Ascending aorta (tissue), 2 donors: ENCODE results near the gene STARD7. TPM values are rescaled to one million over a fixed set of nuclear protein-coding genes. Genes with fewer than 3 reads are reported as not detected.

ENCODE experiments used
- DNase-seq, 2 donors: peaks; one replicate each; pipeline ENCODE4 v3.0.0-alpha.2; 2019; ENCODE audit warnings: low spot score in 2 of 2
- H3K27ac ChIP-seq, 2 donors: fragments of 200-600 bp; sonication (generic); one replicate each; pipeline ENCODE4 v1.5.1; 2016 to 2017; ENCODE audit warnings: mild to moderate bottlenecking in 1 of 2
- H3K27me3 ChIP-seq: fragments of 200-600 bp; sonication (generic); one replicate; pipeline ENCODE4 v1.5.1; 2017
- H3K36me3 ChIP-seq, 2 donors: fragments of 200-600 bp; sonication (generic); one replicate each; pipeline ENCODE4 v1.5.1; 2016
- H3K4me1 ChIP-seq, 2 donors: fragments of 200-600 bp; sonication (generic); one replicate each; pipeline ENCODE4 v1.5.1; 2016 to 2017; ENCODE audit warnings: mild to moderate bottlenecking in 1 of 2
- H3K4me3 ChIP-seq, 2 donors: fragments of 200-600 bp; sonication (generic); one replicate each; pipeline ENCODE4 v1.5.1; 2016 to 2017; ENCODE audit warnings: mild to moderate bottlenecking in 1 of 2
- H3K9me3 ChIP-seq, 2 donors: fragments of 200-600 bp; sonication (generic); one replicate each; pipeline ENCODE4 v1.5.1; 2016
- intact Hi-C: fragments of 100-400 bp; cut with DNase I; formaldehyde crosslinking; loops from one replicate; pipeline ENCODE4 v1.15.1; 2023
- total RNA-seq: library from RNA; depleted of rRNA; stranded (reverse); fragments of >200 nt; gene quantifications from one replicate; pipeline ENCODE4 v1.1.0, GENCODE V29; 2016
- TF ChIP-seq, protein P1 (sequence below), 3 experiments: fragments of 200-600 bp in 2 of 3; fragments of 450-650 bp in 1 of 3; sonication (generic) in 2 of 3; IDR thresholded peaks; one replicate each; pipeline ENCODE4 v1.5.1; 2016 to 2019; ENCODE audit warnings: antibody characterized with exemption in 3 of 3, mild to moderate bottlenecking in 1 of 3, moderate library complexity in 1 of 3

Gene STARD7
- total RNA-seq, 1 donor from 2014 or later, result 85.6 TPM

DNA sequence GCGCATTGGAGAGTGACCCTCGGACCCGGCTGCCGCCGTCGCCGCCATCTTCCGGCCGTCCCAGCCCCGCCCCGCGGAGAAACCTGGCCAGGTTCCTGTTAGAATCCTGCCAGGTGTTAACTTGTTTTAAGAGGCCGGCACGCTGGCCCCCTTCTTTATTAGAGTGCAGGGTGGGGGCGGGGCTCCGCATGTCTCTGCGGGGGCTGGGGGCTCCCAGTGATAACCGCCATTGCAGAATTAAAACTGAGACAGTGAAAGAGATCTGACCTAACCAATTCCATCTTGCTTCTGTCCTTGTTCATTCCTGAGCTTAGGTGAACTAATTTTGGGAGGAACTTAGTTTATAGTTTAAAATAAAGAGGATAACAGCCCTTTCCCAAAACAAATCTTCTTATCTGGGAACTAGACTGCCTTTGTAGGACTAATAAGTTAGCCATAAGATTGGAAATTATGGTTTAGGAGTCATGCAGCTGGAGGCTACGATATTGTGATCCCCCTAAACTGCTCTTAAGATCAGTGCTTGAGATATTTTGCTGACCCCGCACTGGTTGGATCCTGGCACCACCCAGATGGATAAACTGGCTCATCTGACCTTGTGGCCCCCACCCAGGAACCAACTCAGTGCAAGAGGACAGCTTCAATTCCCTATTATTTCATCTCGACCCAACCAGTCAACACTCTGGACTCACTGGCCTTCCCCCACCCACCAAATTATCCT is 543 bp upstream of the STARD7 start:
- peaks cover 8 to 33% of the 10 kb centered on the region in 2 donors for H3K4me1 ChIP-seq

DNA sequence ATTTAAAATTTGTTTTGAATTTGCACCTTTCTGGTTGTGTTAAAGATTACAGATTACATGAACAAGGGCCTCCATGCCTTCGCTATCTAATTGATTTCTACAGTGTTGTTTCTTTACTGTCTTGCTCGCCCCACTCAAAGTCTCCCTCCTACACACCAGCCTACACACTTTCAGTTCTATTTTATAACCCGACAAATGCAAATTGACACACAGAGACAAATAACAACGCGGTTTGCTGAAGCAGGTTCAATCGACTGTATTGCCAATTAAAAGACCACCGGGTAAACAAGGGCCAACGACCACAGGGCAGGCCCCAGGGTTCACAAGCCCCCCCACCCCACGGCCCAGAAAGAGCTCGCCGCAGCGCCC is 869 bp downstream of the STARD7 start:
- Histone ChIP-seq H3K9me3 (no peaks in the 10 kb centered on the region), H3K27ac (peak overlapping the region; percentile 92 to 97)
- intact Hi-C loops, result loop anchor here (1.0 to 5.0 kb wide), 4 partner anchors 59 to 320 kb away; partner anchors contain the start of genes CIAO1 and DUSP2

More for the DNA sequence above, 543 bp upstream of the STARD7 start:
- Histone ChIP-seq H3K9me3 (no peaks in the 10 kb centered on the region), H3K4me3 (peak overlapping the region; percentile 92 to 99), H3K36me3 (no peaks in the 10 kb centered on the region), H3K27ac (peak overlapping the region; percentile 92 to 97), H3K27me3 (no peaks in the 10 kb centered on the region)
- DNase-seq, result no peak
- intact Hi-C loops, result loop anchor here (2.0 to 5.0 kb wide), 2 partner anchors 300 to 318 kb away; no protein-coding TSS in a partner anchor
- TF ChIP-seq, protein P1, sequence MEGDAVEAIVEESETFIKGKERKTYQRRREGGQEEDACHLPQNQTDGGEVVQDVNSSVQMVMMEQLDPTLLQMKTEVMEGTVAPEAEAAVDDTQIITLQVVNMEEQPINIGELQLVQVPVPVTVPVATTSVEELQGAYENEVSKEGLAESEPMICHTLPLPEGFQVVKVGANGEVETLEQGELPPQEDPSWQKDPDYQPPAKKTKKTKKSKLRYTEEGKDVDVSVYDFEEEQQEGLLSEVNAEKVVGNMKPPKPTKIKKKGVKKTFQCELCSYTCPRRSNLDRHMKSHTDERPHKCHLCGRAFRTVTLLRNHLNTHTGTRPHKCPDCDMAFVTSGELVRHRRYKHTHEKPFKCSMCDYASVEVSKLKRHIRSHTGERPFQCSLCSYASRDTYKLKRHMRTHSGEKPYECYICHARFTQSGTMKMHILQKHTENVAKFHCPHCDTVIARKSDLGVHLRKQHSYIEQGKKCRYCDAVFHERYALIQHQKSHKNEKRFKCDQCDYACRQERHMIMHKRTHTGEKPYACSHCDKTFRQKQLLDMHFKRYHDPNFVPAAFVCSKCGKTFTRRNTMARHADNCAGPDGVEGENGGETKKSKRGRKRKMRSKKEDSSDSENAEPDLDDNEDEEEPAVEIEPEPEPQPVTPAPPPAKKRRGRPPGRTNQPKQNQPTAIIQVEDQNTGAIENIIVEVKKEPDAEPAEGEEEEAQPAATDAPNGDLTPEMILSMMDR (IDR thresholded peaks at IDR 0.05), result no peak

DNA sequence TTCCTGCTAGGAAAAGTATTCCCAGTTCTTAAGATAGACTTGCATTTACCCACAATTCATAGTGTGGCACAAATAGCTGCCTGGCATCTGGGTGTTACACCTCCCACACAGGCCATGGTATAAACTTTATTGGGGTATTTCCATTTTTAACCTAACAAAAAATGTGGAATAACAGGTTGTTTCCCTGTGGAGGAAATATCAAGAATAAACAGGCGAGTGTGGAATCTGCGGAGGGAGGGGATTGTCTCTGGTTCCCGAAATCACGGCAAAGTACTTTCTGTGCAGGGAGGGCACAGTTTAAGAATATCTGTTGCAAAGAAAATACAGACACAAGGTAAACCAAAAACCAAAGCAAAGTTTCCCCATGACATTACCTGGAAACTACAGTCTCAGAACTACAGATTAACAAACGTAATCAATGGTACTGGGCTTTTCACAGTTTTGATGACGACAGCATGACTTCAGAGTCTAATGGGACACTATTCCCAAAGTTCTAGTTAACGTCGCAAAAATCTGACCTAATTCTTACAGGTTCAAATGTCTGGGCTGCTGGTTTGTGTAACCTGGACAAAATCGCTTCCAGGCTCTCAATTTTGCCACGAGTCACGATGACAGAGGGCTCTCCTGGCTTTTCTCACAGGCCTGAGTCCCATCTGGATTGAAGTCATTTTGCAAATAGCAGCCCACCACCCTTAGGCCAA is 1.4 kb downstream of the STARD7 start:
- Histone ChIP-seq H3K4me3 (peak overlapping the region; percentile 92 to 99), H3K4me1 (peaks cover 12 to 43% of the 10 kb centered on the region in 2 donors), H3K27me3 (no peaks in the 10 kb centered on the region), H3K36me3 (no peaks in the 10 kb centered on the region), H3K9me3 (no peaks in the 10 kb centered on the region), H3K27ac (peak overlapping the region; percentile 92 to 97)
- intact Hi-C loops, result loop anchor here (5.0 kb wide), 1 partner anchor 320 kb away; no protein-coding TSS in a partner anchor
- DNase-seq, result no peak
- TF ChIP-seq, protein P1 (IDR thresholded peaks at IDR 0.05), result no peak

More for the DNA sequence above, 869 bp downstream of the STARD7 start:
- DNase-seq, result no peak
- H3K27me3 ChIP-seq, result no peaks in the 10 kb centered on the region
- no peaks in the 10 kb centered on the region for H3K36me3 ChIP-seq
- TF ChIP-seq, protein P1 (IDR thresholded peaks at IDR 0.05), result no peak
- H3K4me3 ChIP-seq, result peak overlapping the region; percentile 92 to 99
- peaks cover 12 to 43% of the 10 kb centered on the region in 2 donors for H3K4me1 ChIP-seq

DNA sequence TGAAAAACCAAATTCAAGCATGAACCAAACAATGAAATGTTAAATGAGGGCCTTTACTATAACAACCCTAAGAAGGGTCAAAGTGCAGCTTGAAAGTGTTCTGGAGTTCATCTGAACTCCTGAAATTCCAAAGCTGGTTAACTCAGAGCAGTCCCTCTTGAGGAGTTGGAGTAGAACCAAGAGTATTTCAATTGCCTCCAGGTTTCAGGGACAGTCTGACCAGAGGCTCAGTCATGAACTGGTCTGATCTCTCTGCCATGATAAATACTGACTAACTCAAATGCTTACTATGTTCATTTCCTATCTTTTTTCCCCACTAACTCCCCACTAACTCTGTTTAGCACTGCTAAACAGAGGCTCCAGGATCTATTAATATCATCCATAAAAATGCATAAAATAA is 2.7 kb downstream of the STARD7 start:
- H3K4me1 ChIP-seq, result peaks cover 12 to 46% of the 10 kb centered on the region in 2 donors
- peak overlapping the region; percentile 45 to 63 for H3K27ac ChIP-seq
- TF ChIP-seq, protein P1 (IDR thresholded peaks at IDR 0.05), result no peak
- H3K4me3 ChIP-seq, result peak overlapping the region; percentile 24 to 28
- H3K9me3 ChIP-seq, result no peaks in the 10 kb centered on the region
- no peaks in the 10 kb centered on the region for H3K27me3 ChIP-seq
- DNase-seq, result no peak
- intact Hi-C loops, result loop anchor here (5.0 kb wide), 1 partner anchor 321 kb away; no protein-coding TSS in a partner anchor
- H3K36me3 ChIP-seq, result no peaks in the 10 kb centered on the region

DNA sequence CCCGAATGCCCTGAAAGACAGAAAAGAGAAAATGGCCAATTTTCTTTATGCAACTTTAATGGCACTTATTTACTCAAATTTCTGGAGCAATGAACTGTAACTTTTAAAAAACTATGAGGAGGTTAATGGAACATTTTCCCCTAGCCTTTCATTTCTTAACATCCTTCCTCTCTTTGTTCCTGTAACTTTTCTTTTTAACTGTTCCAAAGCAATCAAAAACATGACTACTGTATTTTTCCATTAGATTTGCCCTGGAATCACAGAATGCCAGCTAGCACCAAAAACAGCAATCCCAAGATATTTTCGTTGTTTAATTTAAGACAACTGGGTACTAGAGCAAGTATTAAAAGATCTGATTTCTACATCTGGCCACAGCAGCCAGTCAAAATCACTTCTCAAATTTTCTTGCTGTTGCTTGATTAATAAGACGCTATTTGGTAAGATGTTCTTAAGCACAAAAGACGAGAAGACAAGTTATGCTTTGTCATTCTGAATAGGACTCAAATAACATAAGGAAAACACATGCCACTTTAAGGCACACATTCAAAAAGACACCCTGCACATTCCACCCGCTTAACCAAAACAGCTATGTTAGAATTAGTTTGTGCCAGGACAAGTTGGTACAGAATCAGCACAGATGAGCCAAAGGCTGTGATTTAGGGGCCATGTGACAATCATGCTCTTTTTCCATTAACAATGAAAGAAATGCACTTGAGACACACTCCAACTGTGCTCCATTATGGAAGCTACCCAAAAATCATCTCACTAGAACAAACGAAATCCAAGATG is 3.6 kb downstream of the STARD7 start:
- no peaks in the 10 kb centered on the region for H3K9me3 ChIP-seq
- H3K36me3 ChIP-seq, result no peaks in the 10 kb centered on the region
- H3K27ac ChIP-seq, result peak overlapping the region; percentile 45 to 63
- H3K4me3 ChIP-seq, result peak overlapping the region; percentile 25 to 28
- peaks cover 12 to 46% of the 10 kb centered on the region in 2 donors for H3K4me1 ChIP-seq
- TF ChIP-seq, protein P1 (IDR thresholded peaks at IDR 0.05), result no peak
- no peak for DNase-seq
- H3K27me3 ChIP-seq, result no peaks in the 10 kb centered on the region
- intact Hi-C loops, result loop anchor here (5.0 kb wide), 1 partner anchor 322 kb away; no protein-coding TSS in a partner anchor
